Measurements from ENCODE around the gene CDHR3. TPM values are rescaled to one million over a fixed set of nuclear protein-coding genes. Genes with fewer than 3 reads are reported as not detected.
"Not testable (repeated sequence)": the region's sequence is repeated elsewhere in the genome, so short reads cannot be mapped to it uniquely, and the experiment has no call there.

CDHR3 gene
- total RNA-seq, 2 donors from 2014 or later, result 5.3 to 7.7 TPM

DNA sequence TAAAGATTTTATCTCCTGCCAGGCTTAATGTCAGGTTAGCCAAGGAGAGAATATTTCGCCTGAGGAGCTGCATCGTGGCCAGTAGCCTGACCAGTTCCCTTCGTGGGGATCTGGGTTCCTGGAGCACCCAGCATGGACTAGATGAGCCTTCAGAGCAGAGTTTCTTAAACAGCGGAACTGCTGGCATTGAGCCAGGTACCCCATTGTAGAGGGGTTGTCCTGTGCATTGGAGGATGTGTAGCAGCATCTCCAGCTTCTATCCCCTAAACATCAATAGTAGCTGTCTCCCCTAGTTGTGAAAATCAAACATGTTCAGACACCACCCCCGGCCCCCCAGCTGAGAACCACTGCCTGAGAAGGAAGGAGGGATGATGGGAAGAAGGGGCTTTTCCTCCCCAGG, 36.2 kb downstream of the CDHR3 start:
- intact Hi-C loops (cut with DNase I), result no loop called here
- H3K4me3 ChIP-seq, result no peak overlapping the region
- no peaks in the 10 kb centered on the region for H3K9me3 ChIP-seq
- no peaks in the 10 kb centered on the region for H3K27me3 ChIP-seq
- DNase-seq, result no peak
- TF ChIP-seq, protein P1, sequence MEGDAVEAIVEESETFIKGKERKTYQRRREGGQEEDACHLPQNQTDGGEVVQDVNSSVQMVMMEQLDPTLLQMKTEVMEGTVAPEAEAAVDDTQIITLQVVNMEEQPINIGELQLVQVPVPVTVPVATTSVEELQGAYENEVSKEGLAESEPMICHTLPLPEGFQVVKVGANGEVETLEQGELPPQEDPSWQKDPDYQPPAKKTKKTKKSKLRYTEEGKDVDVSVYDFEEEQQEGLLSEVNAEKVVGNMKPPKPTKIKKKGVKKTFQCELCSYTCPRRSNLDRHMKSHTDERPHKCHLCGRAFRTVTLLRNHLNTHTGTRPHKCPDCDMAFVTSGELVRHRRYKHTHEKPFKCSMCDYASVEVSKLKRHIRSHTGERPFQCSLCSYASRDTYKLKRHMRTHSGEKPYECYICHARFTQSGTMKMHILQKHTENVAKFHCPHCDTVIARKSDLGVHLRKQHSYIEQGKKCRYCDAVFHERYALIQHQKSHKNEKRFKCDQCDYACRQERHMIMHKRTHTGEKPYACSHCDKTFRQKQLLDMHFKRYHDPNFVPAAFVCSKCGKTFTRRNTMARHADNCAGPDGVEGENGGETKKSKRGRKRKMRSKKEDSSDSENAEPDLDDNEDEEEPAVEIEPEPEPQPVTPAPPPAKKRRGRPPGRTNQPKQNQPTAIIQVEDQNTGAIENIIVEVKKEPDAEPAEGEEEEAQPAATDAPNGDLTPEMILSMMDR (IDR thresholded peaks at IDR 0.05), result no peak
- H3K4me1 ChIP-seq, result no peaks in the 10 kb centered on the region
- H3K36me3 ChIP-seq, result no peaks in the 10 kb centered on the region
- no peak overlapping the region for H3K27ac ChIP-seq
- H3K9ac ChIP-seq (ENCODE audit: low read depth in 2 of 2, low read length in 2 of 2), result no peak overlapping the region

DNA sequence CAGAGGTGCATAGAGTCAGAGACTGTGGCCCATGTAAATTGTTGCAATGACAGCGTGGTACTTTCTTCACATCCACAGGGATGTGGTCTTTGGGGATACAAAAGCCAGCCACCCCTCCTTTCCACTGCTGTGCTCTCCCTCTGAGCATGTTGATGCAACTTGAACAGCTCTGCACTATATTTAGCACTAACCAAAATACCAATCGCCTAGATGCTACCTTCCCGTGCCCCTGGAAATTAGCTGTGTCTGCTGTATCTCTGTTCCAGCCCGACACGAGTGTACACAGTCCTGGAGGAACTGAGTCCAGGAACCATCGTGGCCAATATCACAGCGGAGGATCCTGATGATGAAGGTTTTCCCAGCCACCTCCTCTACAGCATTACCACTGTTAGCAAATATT, 38.1 kb downstream of the CDHR3 start:
- no peak overlapping the region for H3K4me3 ChIP-seq
- DNase-seq, result no peak
- H3K9me3 ChIP-seq, result no peaks in the 10 kb centered on the region
- no peak overlapping the region for H3K27ac ChIP-seq
- no peak overlapping the region for H3K9ac ChIP-seq (ENCODE audit: low read depth in 2 of 2, low read length in 2 of 2)
- no peaks in the 10 kb centered on the region for H3K27me3 ChIP-seq
- TF ChIP-seq, protein P1 (IDR thresholded peaks at IDR 0.05), result no peak
- no peaks in the 10 kb centered on the region for H3K36me3 ChIP-seq
- no peaks in the 10 kb centered on the region for H3K4me1 ChIP-seq
- intact Hi-C loops (cut with DNase I), result loop anchor here (10.0 kb wide), 1 partner anchor 346 kb away; no protein-coding TSS in a partner anchor

DNA sequence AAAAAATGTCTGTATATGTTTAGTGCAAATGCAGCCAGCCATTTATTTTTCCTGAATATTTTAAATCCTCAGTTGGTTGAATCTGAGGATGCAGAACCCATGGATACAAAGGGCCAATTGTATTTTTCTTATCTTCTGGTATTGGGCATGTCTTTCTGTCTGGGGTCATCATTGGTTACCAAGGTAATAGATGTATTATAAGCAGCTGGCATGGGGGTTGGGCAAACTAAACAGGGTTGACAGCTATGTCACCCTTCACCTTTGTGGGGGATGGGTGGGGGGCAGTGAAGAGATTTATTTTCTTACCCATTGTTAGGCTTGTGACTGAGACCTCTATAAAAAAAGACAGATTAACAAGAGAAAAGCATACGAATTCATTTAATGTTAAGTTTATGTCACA, 38.8 kb downstream of the CDHR3 start:
- intact Hi-C loops (cut with DNase I), result loop anchor here (10.0 kb wide), 1 partner anchor 347 kb away; no protein-coding TSS in a partner anchor
- no peaks in the 10 kb centered on the region for H3K27me3 ChIP-seq

DNA sequence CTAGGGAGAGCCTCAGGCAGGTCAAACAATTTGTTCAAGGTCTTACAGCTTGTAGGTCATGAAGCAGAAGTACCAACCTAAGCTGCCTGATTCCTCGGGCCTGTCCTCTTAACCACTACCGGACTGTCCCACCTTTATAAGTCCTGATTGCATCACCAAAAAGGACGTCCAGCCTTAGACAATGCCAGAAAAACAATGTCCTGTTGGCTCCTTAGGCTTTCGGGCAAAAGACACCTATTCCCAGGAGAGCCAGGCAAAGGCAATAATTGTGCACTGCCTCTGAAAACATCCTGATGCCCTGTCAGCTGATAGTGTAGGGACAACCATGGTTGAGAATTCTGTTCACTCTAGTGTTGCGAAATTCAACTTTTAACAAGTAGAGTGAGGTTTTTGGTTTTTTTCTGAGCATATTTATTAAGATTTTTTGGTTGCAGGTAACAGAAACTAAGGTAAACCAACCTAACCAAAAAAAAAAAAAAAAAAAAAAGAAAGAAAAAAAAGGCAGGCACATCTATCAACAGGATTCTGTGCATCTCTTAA, 40.5 kb downstream of the CDHR3 start:
- H3K9me3 ChIP-seq, result no peaks in the 10 kb centered on the region
- H3K4me1 ChIP-seq, result no peaks in the 10 kb centered on the region
- no peak overlapping the region for H3K27ac ChIP-seq
- H3K36me3 ChIP-seq, result no peaks in the 10 kb centered on the region
- H3K4me3 ChIP-seq, result no peak overlapping the region
- no peaks in the 10 kb centered on the region for H3K27me3 ChIP-seq
- no peak for DNase-seq
- intact Hi-C loops (cut with DNase I), result loop anchor here (10.0 kb wide), 1 partner anchor 349 kb away; no protein-coding TSS in a partner anchor
- H3K9ac ChIP-seq (ENCODE audit: low read depth in 2 of 2, low read length in 2 of 2), result no peak overlapping the region
- TF ChIP-seq, protein P1 (IDR thresholded peaks at IDR 0.05), result no peak

More for the DNA sequence above, 38.8 kb downstream of the CDHR3 start:
- Histone ChIP-seq H3K4me3 (no peak overlapping the region), H3K27ac (no peak overlapping the region), H3K9me3 (no peaks in the 10 kb centered on the region), H3K4me1 (no peaks in the 10 kb centered on the region), H3K36me3 (no peaks in the 10 kb centered on the region), H3K9ac (ENCODE audit: low read depth in 2 of 2, low read length in 2 of 2) (no peak overlapping the region)
- DNase-seq, result no peak
- TF ChIP-seq, protein P1 (IDR thresholded peaks at IDR 0.05), result no peak

DNA sequence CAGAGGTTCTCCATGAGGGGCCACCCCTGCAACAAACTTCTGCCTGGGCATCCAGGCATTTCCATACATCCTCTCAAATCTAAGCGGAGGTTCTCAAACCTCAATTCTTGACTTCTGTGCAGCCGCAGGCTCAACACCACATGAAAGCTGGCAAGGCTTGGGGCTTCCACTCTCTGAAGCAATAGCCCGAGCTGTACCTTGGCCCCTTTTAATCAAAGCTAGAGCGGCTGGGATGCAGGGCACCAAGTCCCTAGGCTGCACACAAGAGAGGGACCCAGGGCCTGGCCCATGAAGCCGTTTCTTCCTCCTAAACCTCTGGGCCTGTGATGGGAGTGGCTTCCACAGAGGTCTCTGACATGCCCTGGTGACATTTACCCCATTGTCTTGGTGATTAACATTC, 43.8 kb downstream of the CDHR3 start:
- DNase-seq, result no peak
- intact Hi-C loops (cut with DNase I), result loop anchor here (5.0 to 10.0 kb wide), 2 partner anchors 130 to 352 kb away; partner anchors contain the start of gene ATXN7L1
- Histone ChIP-seq H3K9me3 (no peaks in the 10 kb centered on the region), H3K36me3 (no peaks in the 10 kb centered on the region), H3K27me3 (no peaks in the 10 kb centered on the region), H3K4me1 (no peaks in the 10 kb centered on the region), H3K9ac (ENCODE audit: low read depth in 2 of 2, low read length in 2 of 2) (no peak overlapping the region), H3K27ac (no peak overlapping the region), H3K4me3 (no peak overlapping the region)
- TF ChIP-seq, protein P1 (IDR thresholded peaks at IDR 0.05), result no peak

DNA sequence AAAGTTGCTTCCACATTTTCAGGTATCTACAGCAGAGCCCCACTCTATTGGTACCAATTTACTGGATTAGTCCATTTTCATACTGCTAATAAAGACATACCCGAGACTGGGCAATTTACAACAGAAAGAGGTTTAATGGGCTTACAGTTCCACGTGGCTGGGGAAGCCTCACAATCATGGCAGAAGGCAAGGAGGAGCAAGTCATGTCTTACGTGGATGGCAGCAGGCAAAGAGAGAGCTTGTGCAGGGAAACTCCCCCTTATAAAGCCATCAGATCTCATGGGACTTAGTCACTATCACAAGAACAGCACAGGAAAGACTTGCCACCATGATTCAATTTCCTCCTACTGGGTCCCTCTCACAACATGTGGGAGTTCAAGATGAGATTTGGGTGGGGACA, 44.7 kb downstream of the CDHR3 start:
- not testable (repeated sequence) for H3K27ac ChIP-seq; H3K36me3 ChIP-seq; H3K9ac ChIP-seq (ENCODE audit: low read depth in 2 of 2, low read length in 2 of 2); DNase-seq; H3K9me3 ChIP-seq; H3K27me3 ChIP-seq; H3K4me3 ChIP-seq; H3K4me1 ChIP-seq
- intact Hi-C loops (cut with DNase I), result loop anchor here (2.0 to 10.0 kb wide), 3 partner anchors 130 to 353 kb away; partner anchors contain the start of gene ATXN7L1
